Large intestine (tissue), 3 donors: ENCODE data around the gene TIAM2. TPM values are rescaled to one million over a fixed set of nuclear protein-coding genes. Genes with fewer than 3 reads are reported as not detected.

Experiments used
- DNase-seq, 2 donors: peaks; one replicate each; pipeline versions ENCODE4 v3.0.0 to v3.0.0-alpha.2; 2013
- H3K27ac ChIP-seq: one replicate; pipeline ENCODE4 v1.5.1; 2013; ENCODE audit warnings: low read length
- H3K27me3 ChIP-seq: 2 replicates; pipeline ENCODE4 v1.6.1; 2013; ENCODE audit warnings: low read length; ENCODE audit not compliant: control insufficient read depth, insufficient read depth
- H3K36me3 ChIP-seq: 2 replicates; pipeline ENCODE4 v1.6.1; 2013; ENCODE audit warnings: low read length; ENCODE audit not compliant: control insufficient read depth, insufficient read depth
- H3K4me1 ChIP-seq: one replicate; pipeline ENCODE4 v1.6.1; 2013; ENCODE audit warnings: low read length; ENCODE audit not compliant: control insufficient read depth, insufficient read depth
- H3K4me3 ChIP-seq: one replicate; pipeline ENCODE4 v1.5.1; 2013; ENCODE audit warnings: low read length
- H3K9me3 ChIP-seq: one replicate; pipeline ENCODE4 v1.6.1; 2013; ENCODE audit warnings: mild to moderate bottlenecking, low read depth, low read length, moderate library complexity; ENCODE audit not compliant: control insufficient read depth
- WGBS: methylation state at CpG from one replicate; pipeline ENCODE4 v1.1.5; 2013; ENCODE audit warnings: low lambda C conversion rate; ENCODE audit not compliant: insufficient coverage; 5-methylcytosine and 5-hydroxymethylcytosine counted together
- polyA plus RNA-seq: library from polyadenylated mRNA; unstranded; fragments of 120-200 nt; gene quantifications from one replicate; pipeline ENCODE4 v1.2.1, GENCODE V29; 2013

Gene TIAM2
- polyA plus RNA-seq, 1 donor = 16.3 TPM

GRCh38 chr6:155162682-155163081 lies 167.6 kb downstream of the TIAM2 start:
- no peak overlapping the region for H3K4me3 ChIP-seq
- H3K27me3 ChIP-seq = no peaks in the 10 kb centered on the region
- WGBS = 100% methylated on average over 1 of the region's 3 CpGs

GRCh38 chr6:155163601-155164000 lies 168.5 kb downstream of the TIAM2 start:
- no peak for DNase-seq
- Histone ChIP-seq H3K4me3 (no peak overlapping the region), H3K27ac (no peak overlapping the region), H3K36me3 (peaks cover 14% of the 10 kb centered on the region), H3K27me3 (no peaks in the 10 kb centered on the region), H3K4me1 (no peaks in the 10 kb centered on the region), H3K9me3 (no peaks in the 10 kb centered on the region)
- no CpG with 5 or more reads among the region's 1 CpG for WGBS

More at GRCh38 chr6:155162682-155163081, 167.6 kb downstream of the TIAM2 start:
- H3K36me3 ChIP-seq = peaks cover 11% of the 10 kb centered on the region
- H3K27ac ChIP-seq = no peak overlapping the region
- H3K9me3 ChIP-seq = no peaks in the 10 kb centered on the region
- no peak for DNase-seq
- no peaks in the 10 kb centered on the region for H3K4me1 ChIP-seq

GRCh38 chr6:155165029-155165710 lies 170.1 kb downstream of the TIAM2 start:
- Histone ChIP-seq H3K4me3 (no peak overlapping the region), H3K4me1 (no peaks in the 10 kb centered on the region), H3K9me3 (no peaks in the 10 kb centered on the region), H3K36me3 (peaks cover 14% of the 10 kb centered on the region), H3K27ac (no peak overlapping the region), H3K27me3 (no peaks in the 10 kb centered on the region)
- no peak for DNase-seq
- 77% methylated on average over 3 of the region's 12 CpGs for WGBS

- no peaks in the 10 kb centered on the region for H3K4me1 ChIP-seq
- no peak overlapping the region for H3K4me3 ChIP-seq
- WGBS = no CpG with 5 or more reads among the region's 3 CpGs
- H3K27ac ChIP-seq = no peak overlapping the region
- no peaks in the 10 kb centered on the region for H3K9me3 ChIP-seq
- no peaks in the 10 kb centered on the region for H3K27me3 ChIP-seq
- DNase-seq = no peak
- H3K36me3 ChIP-seq = peaks cover 5% of the 10 kb centered on the region
Observed at GRCh38 chr6:155170519-155170918, 175.4 kb downstream of the TIAM2 start.

GRCh38 chr6:155171109-155171746 lies 176.1 kb downstream of the TIAM2 start:
- Histone ChIP-seq H3K4me1 (no peaks in the 10 kb centered on the region), H3K36me3 (peaks cover 3% of the 10 kb centered on the region), H3K27me3 (no peaks in the 10 kb centered on the region), H3K9me3 (no peaks in the 10 kb centered on the region), H3K4me3 (no peak overlapping the region), H3K27ac (no peak overlapping the region)
- 82% methylated on average over 2 of the region's 6 CpGs for WGBS
- no peak for DNase-seq

GRCh38 chr6:155171747-155172449 lies 176.8 kb downstream of the TIAM2 start:
- no CpG with 5 or more reads among the region's 7 CpGs for WGBS
- Histone ChIP-seq H3K9me3 (no peaks in the 10 kb centered on the region), H3K27ac (no peak overlapping the region), H3K4me1 (no peaks in the 10 kb centered on the region), H3K4me3 (no peak overlapping the region), H3K36me3 (peaks cover 5% of the 10 kb centered on the region), H3K27me3 (no peaks in the 10 kb centered on the region)
- DNase-seq = no peak

- Histone ChIP-seq H3K4me3 (no peak overlapping the region), H3K9me3 (no peaks in the 10 kb centered on the region), H3K27ac (no peak overlapping the region), H3K36me3 (peaks cover 2% of the 10 kb centered on the region), H3K4me1 (no peaks in the 10 kb centered on the region), H3K27me3 (no peaks in the 10 kb centered on the region)
- 60% methylated on average over 1 of the region's 5 CpGs for WGBS
- no peak for DNase-seq
Observed at GRCh38 chr6:155173488-155173887, 178.4 kb downstream of the TIAM2 start.

- no peak overlapping the region for H3K4me3 ChIP-seq
- 100% methylated on average over 1 of the region's 12 CpGs for WGBS
- DNase-seq = peak; percentile 63 to 68
- H3K4me1 ChIP-seq = no peaks in the 10 kb centered on the region
- H3K36me3 ChIP-seq = peaks cover 7% of the 10 kb centered on the region
- H3K27me3 ChIP-seq = no peaks in the 10 kb centered on the region
- no peak overlapping the region for H3K27ac ChIP-seq
- H3K9me3 ChIP-seq = no peaks in the 10 kb centered on the region
Observed at GRCh38 chr6:155174576-155175211, 179.6 kb downstream of the TIAM2 start.

GRCh38 chr6:155177363-155177961 lies 182.3 kb downstream of the TIAM2 start:
- Histone ChIP-seq H3K36me3 (peaks cover 9% of the 10 kb centered on the region), H3K4me1 (no peaks in the 10 kb centered on the region), H3K9me3 (no peaks in the 10 kb centered on the region), H3K27me3 (no peaks in the 10 kb centered on the region), H3K27ac (no peak overlapping the region), H3K4me3 (no peak overlapping the region)
- WGBS = 40% methylated on average over 1 of the region's 4 CpGs
- peak; percentile 38 to 49 for DNase-seq

GRCh38 chr6:155181498-155181897 lies 186.4 kb downstream of the TIAM2 start:
- Histone ChIP-seq H3K9me3 (no peaks in the 10 kb centered on the region), H3K4me1 (no peaks in the 10 kb centered on the region), H3K27ac (no peak overlapping the region), H3K4me3 (no peak overlapping the region), H3K27me3 (no peaks in the 10 kb centered on the region), H3K36me3 (peaks cover 19% of the 10 kb centered on the region)
- DNase-seq = peak in 1 of 2 donors; percentile 41
- 20% methylated on average over 2 of the region's 3 CpGs for WGBS
